Panc1 (cell line): Measurements from ENCODE around the gene AVPI1.

ENCODE experiments used
- CTCF ChIP-seq: fragments of 450-650 bp; IDR thresholded peaks from 2 replicates; pipeline ENCODE4 v1.5.1; 2017; ENCODE audit warnings: mild to moderate bottlenecking
- REST ChIP-seq, 2 experiments: IDR thresholded peaks; 2 replicates each; pipeline ENCODE4 v1.6.1; 2011 to 2012; ENCODE audit warnings: low read depth in 2 of 2, control low read depth in 1 of 2, low read length in 1 of 2, mild to moderate bottlenecking in 1 of 2, moderate library complexity in 1 of 2; ENCODE audit not compliant: insufficient read depth in 1 of 2

GRCh38 chr10:97713826-97714400 lies 26.9 kb upstream of the AVPI1 start:
- TF ChIP-seq CTCF = no peak
- TF ChIP-seq REST (IDR thresholded peaks at IDR 0.05; ENCODE audit: insufficient read depth in 1 of 2, low read depth in 2 of 2, low read length in 1 of 2) = no peak
